GM19397 (cell line): ENCODE data around the gene CCDC18.
"Not testable (repeated sequence)": the region's sequence is repeated elsewhere in the genome, so short reads cannot be mapped to it uniquely, and the experiment has no call there.

ENCODE experiments used
- ATAC-seq: cut with Tn5 transposase; IDR thresholded peaks from one replicate; pipeline ENCODE4 v1.9.1; 2021; ENCODE audit warnings: mild to moderate bottlenecking, moderate library complexity; ENCODE audit not compliant: unreplicated experiment

CCDC18 gene

GRCh38 chr1:93180723-93181613 lies at the start of gene CCDC18:
CCDC18 (plus strand) TSS chr1:93180724; CDS start chr1:93183362, 2,638 bp downstream.
- ATAC-seq: no peak

- no peak for ATAC-seq
Observed at GRCh38 chr1:93132638-93133037, 47.9 kb upstream of the CCDC18 start.

GRCh38 chr1:93136445-93136844 lies 44.1 kb upstream of the CCDC18 start:
- ATAC-seq: no peak

- no peak for ATAC-seq
Observed at GRCh38 chr1:93137604-93138292, 42.8 kb upstream of the CCDC18 start.

- ATAC-seq: no peak
Observed at GRCh38 chr1:93140106-93140505, 40.4 kb upstream of the CCDC18 start.

- ATAC-seq: no peak
Observed at GRCh38 chr1:93142161-93142560, 38.4 kb upstream of the CCDC18 start.

- ATAC-seq: no peak
Observed at GRCh38 chr1:93143136-93143535, 37.4 kb upstream of the CCDC18 start.

- ATAC-seq: no peak
Observed at GRCh38 chr1:93143769-93144168, 36.8 kb upstream of the CCDC18 start.

GRCh38 chr1:93148001-93148400 lies 32.5 kb upstream of the CCDC18 start:
- ATAC-seq: no peak

GRCh38 chr1:93150729-93151128 lies 29.8 kb upstream of the CCDC18 start:
- ATAC-seq: no peak

- no peak for ATAC-seq
Observed at GRCh38 chr1:93151474-93151873, 29.1 kb upstream of the CCDC18 start.

GRCh38 chr1:93152835-93153234 lies 27.7 kb upstream of the CCDC18 start:
- ATAC-seq: no peak

- ATAC-seq: no peak
Observed at GRCh38 chr1:93154898-93155297, 25.6 kb upstream of the CCDC18 start.

GRCh38 chr1:93155335-93155734 lies 25.2 kb upstream of the CCDC18 start:
- no peak for ATAC-seq

- ATAC-seq: no peak
Observed at GRCh38 chr1:93159337-93159736, 21.2 kb upstream of the CCDC18 start.

GRCh38 chr1:93163314-93163713 lies 17.2 kb upstream of the CCDC18 start:
- not testable (repeated sequence) for ATAC-seq

- ATAC-seq: no peak
Observed at GRCh38 chr1:93164816-93165215, 15.7 kb upstream of the CCDC18 start.

- ATAC-seq: not testable (repeated sequence)
Observed at GRCh38 chr1:93165895-93166294, 14.6 kb upstream of the CCDC18 start.

- ATAC-seq: no peak
Observed at GRCh38 chr1:93167006-93167405, 13.5 kb upstream of the CCDC18 start.

GRCh38 chr1:93170141-93170678 lies 10.3 kb upstream of the CCDC18 start:
- ATAC-seq: not testable (repeated sequence)

GRCh38 chr1:93171549-93172034 lies 8.9 kb upstream of the CCDC18 start:
- ATAC-seq: no peak

- ATAC-seq: no peak
Observed at GRCh38 chr1:93172778-93173177, 7.7 kb upstream of the CCDC18 start.
